Amygdala (tissue), 56 donors: ENCODE measurements around the gene DAAM1.

Experiments used
- DNase-seq, 56 donors: peaks; one replicate each; lab custom pipeline; 2025; lab: John Stamatoyannopoulos, UW

Gene DAAM1

DNA sequence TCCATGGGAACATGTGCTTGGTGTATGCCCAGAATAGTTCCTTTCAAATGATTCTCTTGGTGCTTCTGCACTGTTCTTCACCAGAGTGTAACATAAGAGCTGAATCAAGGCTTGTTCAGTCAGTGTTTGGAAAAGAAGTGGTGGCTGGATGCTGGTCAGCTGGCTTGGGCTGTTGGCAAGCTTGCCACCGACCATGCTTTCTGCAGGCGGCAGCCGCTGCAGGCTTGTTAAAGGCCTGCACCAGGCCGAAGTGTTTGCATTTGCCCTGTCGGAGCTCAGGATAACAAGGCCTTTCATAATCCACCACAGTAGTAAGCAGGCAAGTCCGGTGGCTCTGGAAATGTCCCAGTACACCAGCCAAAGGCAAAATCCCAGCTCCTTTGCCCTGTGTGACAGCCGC, 26.9 kb downstream of the DAAM1 start:
- DNase-seq, result peak in 55 of 56 donors; percentile 5 to 92 (median 71)

DNA sequence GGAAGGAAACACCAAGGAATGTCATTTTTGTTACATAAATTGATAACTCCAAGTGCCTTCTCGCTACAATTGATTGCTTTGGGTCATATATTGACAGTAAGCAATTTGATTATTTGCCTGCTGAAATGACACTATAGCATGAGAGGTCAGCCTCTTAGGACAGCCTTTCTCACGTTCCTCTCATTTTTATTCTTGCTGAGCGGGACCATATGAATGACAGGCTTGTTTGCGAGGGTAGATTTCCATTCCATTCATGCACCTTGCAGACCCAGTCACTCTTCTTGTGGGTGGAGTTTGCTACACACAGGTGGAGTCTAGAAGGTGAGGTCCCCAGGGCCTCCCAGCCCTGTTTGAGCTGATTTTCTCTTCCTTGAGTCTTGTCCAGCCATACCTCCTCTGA, 27.3 kb downstream of the DAAM1 start:
- DNase-seq, result no peak

DNA sequence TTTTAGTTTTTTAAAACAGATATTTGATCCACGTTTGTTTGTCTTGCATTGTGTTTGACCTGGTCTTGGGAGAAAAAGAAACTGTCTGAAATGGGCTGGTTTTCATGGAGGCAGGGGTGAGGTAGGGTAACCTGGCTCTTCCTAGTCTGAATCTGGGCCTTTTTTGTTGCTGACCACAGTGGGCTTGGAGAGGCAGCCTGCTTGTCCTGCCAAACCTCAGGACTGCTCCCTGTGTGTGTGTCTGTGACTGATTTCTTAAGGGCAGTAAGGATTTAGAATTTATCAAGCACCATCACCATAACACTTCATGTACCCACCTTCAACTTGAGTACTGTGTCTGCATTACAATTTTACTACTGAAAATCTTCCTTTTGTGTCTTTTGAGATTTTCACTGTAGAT, 28.5 kb downstream of the DAAM1 start:
- no peak for DNase-seq

DNA sequence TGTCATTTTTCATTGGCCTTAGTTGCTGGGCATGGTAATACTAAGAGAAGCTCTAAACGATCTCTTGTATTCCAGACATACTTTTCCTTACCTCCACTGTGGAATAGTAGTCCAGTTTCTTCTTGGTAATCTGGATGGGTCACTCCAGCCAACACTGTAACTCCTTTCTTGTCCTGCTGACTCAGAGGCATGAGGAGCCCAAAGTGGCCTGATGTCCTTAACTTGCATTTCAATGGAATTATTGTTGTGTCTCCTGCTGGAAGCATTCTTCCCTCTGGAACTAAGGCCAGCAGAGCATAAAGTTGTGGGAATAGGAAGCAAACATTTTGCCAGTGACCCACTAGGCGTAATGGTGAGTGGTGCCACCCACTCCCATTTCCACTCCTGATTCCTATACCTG, 33.1 kb downstream of the DAAM1 start:
- peak in 3 of 56 donors; percentile 1 to 11 (median 5) for DNase-seq

DNA sequence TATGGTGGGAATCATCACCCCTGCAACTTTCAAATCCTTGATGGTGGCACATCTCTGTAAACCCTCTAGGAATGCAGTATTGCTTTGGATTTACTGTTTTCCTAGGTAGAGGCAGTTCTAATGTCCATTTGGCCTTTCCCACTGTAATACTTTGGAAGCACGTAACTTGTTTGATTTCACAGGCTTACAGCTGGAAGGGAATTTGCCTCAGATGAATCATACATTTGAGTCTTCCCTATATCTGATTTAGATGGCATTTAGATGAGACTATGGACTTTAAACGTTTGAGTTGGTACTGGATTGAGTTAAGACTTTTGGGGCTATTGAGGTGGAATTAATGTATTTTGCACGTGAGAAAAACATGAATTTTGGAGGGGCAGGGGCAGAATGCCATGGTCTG, 35.9 kb downstream of the DAAM1 start:
- no peak for DNase-seq

DNA sequence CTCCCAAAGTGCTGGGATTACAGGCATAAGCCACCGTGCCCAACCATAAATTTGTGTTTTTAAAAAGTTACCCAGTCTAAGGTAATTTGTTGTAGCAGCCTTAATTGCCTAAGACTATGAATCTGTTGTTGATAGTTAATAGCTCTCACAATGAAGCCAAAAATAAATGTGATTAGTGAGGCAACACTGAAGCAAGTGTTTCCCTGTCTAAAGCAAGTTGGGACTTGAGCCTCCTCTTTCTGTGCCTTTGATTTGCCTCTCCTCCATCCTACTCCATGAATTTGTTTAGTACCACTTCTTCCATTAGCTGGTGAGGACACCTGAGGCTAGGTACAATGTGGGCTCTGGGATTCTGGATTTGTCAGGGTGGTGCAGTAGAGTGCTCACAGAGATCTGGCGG, 36.8 kb downstream of the DAAM1 start:
- DNase-seq, result no peak

DNA sequence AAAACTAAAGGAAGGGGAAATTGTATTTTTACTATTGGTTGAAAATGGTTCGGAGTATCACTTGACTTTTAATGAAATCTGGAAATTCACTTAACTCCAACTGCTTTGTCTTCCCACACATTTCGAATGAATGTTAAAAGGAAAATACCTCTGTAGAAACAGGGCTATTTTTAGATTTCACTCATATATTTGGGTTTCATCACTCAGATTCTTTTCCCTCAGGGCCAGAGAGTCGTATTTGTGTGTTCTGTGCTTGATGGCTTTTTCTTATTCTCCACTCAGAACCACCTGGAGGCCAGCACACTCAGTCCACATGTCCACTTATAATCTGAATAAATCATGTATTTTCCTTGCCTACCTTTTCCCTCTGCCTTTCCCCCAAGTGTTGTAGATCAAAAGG, 40.0 kb downstream of the DAAM1 start:
- DNase-seq, result no peak

DNA sequence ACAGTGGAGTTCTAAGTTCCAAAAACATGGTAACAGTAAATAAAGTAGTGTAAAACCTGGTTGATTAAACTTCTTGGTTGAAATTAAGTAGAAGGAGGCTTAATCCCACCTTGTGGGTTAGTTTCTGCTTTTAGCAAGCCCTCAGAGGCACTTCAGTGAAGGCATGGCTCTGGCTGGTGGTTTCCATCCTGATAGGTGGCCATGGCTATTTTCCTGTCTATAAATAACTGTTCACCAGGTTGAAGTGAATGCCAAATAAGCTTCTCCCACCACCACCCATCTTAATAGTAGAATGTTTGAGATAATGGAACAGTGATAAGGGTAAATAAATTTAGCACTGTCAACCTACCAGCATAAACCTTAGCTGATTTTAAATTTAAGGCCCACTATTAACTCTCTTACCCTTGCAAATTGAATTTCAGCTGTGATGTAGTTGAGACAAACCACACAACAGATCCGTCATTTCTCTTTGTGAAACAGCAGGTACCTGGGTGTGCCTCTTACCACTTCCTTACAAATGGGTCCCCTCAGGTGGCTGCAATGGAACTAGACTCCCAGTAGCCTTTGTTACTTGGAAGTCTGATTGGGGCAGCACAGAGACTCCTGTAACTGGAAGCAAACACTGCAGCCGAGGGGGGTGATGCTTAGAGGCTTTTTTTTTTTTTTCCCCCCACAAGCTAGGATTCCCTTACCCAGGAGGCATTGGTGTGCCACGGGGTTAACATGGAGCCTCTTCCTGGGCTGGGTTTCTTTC, 41.4 kb downstream of the DAAM1 start:
- DNase-seq, result no peak

DNA sequence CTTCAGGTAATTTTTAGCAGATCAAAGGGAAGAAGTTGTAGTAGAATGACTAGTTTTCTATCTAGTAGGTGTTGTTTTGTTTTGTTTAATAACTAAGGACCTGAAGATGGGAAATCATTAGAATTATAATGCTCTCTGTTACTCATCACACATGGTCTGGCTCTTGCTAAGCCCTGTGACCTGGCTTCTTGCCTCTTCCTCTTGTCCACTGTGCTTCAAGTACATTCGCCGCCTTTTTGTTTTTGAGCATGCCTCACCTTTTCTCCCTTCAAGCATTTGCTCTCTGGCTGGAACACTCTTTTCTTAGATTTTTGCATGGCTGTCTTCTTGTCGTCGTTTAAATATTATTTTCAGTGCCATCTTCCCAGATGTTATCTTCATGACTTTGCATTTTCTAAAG, 47.7 kb downstream of the DAAM1 start:
- DNase-seq, result no peak

DNA sequence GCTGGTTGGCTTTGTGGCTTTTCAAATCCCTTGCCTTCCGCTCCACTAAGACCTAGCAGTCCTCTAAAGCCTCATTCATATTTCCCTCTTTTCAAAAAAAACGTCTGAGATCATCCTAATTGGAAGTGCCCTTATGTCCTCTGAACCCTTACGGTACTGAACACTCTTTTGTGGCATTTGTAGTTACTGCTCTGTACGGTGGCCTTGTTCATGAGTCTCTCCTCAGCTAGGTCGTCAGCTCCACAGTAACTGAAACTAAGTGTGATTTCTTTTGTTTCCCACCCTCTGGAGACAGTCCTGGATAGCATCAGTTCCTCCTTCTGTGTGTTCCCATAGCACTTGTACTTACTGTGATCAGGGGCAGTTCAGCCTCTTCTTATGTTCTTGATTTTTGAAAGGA, 49.7 kb downstream of the DAAM1 start:
- DNase-seq, result no peak

DNA sequence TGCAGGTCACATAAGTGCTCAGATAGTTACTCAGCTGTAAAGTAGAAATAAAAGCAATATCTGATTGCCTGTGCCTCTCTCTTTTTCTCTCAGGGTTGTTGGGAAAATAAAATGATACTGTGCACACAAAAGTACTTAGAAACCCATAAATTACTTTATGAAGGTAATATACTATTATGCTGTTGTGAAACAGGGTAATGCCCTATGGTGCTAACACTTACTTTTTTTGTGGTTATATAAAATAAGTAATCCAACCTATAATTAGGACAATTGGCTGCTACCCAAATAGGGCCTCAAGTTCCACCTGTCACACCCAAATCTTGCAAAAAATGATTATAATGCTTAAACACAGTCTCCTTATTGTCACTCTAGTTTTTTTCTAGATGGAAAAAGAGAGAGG, 50.6 kb downstream of the DAAM1 start:
- DNase-seq, result no peak

DNA sequence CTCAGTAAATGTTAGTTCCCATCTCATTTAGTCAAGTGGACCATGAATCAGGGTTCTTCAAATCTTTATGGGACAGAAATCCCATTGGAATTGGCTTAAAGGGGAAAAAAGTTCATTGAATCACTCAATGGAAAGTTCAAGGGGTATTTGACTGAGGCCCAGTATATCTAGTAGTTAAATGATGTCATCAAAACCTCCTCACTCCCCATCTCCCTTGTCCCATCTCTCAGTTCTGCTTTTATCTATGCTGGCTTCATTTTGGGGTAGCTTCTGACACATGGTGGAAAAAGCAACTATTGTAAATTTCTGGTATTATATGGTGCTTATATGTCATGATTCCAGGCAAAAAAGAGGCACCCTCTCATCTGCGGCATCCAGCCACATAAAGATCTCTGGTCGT, 51.9 kb downstream of the DAAM1 start:
- no peak for DNase-seq

DNA sequence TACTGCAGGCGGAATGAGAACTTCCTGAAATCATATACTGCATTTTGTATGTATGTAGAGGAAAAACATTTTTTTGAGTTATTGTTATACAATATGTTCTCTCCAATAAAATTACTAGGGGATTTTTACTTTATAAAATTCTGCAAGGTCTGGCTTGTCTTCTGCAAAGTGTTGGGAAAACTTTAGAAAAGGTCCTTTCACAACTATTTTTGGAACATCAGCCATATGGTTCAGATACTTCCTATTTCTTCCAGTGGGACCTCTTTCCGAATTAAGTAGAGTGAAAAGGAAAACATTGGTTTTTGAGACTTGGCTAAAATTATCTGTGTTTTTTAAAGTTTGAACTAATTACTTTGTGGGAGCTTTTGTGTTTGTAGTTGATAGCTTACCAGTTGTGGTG, 52.7 kb downstream of the DAAM1 start:
- no peak for DNase-seq

DNA sequence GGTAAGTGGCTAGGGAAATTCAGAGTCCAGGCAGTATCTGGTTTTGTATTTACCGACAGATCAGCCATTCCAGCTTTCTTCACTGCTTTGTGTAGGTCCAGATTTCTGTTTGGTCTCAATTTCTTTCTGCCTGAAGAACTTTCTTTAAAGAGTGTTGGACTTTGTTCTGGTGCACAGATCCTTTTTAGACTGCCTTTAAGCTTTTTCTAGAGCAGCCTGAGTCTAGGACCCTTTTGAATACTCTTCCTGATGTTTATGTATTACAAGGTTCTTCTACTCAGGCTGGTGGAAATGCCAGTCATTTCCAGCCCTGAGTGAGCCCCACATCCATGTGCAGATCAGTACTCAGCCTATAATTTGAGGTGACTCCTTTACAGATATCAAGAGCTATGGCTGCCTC, 54.7 kb downstream of the DAAM1 start:
- DNase-seq, result no peak

DNA sequence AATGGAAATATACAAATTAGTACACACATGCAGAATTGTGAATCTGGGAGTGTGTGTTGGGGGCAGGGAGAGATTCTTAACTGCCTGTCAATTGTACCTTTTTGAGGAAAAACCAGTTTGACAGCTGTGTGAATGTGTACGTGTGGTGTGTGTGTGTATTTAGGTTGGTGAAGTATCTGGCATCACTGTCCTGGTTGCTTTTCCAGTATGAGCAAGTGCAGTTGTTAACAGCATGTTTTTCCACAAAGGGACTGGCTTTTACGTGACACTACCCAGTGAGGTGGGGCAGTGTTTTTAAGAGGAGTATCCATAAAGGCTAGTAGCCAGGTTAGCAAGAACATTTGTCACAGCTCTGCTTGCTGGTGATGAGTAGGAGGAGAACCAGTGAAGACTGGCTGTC, 56.1 kb downstream of the DAAM1 start:
- no peak for DNase-seq

DNA sequence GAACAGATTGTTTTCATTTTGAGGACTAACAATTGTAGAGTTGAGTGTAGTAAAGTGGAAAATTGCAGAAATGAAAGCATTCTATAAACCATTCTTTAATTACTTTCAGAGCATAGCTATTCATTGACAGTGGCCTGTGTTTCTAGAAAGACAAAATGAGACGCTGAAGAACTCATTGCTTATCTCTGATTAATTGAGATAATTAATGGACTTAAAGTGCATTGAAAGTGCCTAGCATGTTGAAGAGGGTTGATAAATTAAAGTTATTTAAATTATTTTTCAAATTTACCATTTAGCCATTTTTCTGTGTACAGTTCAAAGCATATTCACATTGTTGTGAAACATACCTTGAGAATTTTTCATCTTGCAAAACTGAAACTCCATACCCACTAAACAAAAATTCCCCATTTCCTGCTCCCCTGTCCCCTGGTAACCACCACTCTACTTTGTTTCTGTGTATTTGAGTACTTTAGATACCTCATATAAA, 57.4 kb downstream of the DAAM1 start:
- DNase-seq, result no peak

DNA sequence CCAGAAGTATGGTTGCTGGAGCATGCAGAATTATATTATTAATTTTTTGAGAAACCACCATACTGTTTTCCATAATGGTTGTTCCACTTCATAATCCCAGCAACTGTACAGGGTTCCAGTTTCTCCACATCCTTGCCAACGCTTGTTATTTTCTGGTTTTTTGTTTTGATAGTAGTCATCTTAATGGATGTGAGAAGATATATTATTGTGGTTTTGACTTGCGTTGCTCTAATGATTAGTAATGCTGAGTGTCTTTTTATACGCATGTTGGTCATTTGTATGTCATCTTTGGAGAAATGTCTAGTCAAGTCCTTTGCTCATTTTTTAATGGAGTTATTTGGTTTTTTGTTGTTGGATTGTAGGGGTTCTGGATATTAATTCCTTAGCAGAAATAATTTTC, 58.1 kb downstream of the DAAM1 start:
- no peak for DNase-seq

DNA sequence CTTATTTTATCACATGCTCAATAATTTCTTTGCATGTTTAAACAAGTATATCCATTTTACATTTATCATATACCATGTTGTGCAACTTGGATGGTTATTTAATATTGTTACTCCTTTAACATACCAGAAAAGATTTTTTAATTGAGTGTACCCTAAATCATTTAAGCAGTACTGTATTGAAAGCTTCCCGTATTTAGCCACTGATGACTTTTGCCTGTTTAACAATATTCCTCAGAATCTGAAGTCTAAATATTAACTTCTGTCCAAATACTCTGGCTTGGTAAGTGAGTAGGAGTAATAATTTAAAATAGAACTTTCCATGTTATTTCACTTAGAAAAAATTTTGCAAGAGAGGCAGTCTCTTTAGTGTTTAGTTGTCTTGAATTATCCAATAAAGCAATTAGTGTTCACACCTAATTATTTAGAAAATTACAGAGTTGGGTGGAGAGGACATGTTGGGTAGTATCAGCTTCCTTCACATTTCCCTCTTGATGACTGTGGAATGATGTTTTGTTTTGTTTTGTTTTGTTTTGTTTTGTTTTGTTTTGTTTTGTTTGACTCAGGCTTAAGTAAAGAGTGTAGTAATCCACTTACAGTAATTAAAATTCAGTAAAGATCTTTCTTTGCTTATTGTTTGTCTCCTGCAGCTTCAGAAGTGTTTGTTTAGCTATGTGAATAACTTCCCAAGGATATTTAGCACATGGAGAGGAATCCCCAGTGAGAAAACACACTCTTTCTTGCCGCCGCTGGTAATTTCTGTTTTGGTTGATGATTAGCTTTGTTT, 59.5 kb downstream of the DAAM1 start:
- DNase-seq, result no peak

DNA sequence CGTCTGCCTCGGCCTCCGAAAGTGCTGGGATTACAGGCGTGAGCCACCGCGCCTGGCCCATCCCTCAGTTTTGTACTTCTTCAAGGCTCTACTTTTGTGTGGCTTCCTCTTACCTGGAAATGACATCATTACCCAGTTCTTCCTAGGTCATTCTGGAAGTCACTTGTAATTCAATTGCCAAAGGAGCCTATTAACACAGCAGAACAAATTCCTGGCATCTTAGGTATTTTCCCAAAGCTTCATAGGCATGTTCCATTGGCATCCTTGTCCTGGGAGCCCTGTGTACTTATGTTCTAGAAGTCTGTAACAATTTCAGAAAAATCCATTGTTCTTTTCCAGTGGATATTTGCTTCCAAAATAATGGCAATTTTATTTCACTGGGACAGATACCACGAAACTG, 60.6 kb downstream of the DAAM1 start:
- no peak for DNase-seq

DNA sequence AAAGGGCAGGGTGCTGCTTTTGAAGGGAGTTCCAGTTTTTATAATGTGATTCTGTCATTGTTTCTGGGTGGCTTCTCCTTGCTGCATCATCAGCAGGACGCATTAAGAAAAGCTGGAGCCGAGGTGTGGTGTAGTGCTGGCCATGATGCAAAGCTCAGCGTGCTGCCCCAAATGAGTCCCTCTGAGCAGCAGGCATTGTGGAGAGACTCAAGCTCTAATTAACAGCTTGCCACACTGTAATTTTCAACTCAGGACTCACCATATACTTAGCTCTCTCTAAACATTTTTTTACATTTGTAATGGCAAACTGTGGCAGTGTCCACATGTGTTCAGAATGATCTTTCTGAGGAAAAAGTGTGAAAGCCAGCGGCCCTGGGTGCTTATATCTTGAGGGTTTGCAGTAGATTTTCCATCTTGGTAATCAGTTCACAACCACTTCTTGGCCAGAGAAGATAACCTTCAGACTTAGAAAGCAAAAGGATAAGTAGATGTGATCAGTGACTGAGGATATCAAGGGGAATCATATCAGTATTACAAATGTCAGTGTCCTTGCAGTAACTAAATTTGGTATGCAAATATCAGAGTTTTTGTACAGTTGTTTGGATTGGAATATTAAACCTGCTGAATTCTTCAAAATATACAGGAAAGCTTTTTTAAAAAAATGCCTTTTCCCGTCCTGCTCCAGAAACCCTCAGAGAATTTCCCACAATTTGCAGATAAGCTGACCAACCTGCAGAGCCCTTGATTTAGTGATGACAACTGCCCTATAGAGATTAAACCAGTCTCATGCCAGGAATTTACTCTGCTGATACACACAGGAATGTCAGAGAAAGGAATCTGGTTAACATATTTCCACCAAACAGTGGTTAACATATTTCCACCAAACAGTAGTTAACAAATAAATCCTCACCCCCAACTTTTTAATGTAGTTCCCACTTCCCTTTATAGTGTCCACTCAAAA, 63.6 kb downstream of the DAAM1 start:
- DNase-seq, result no peak
